NCI-H2227 (cell line): Measurements from ENCODE around the gene PAX6.

Experiments
- DNase-seq: peaks from one replicate; lab custom pipeline; 2025; ENCODE audit not compliant: unreplicated experiment; lab: John Stamatoyannopoulos, UW

PAX6 gene

DNA sequence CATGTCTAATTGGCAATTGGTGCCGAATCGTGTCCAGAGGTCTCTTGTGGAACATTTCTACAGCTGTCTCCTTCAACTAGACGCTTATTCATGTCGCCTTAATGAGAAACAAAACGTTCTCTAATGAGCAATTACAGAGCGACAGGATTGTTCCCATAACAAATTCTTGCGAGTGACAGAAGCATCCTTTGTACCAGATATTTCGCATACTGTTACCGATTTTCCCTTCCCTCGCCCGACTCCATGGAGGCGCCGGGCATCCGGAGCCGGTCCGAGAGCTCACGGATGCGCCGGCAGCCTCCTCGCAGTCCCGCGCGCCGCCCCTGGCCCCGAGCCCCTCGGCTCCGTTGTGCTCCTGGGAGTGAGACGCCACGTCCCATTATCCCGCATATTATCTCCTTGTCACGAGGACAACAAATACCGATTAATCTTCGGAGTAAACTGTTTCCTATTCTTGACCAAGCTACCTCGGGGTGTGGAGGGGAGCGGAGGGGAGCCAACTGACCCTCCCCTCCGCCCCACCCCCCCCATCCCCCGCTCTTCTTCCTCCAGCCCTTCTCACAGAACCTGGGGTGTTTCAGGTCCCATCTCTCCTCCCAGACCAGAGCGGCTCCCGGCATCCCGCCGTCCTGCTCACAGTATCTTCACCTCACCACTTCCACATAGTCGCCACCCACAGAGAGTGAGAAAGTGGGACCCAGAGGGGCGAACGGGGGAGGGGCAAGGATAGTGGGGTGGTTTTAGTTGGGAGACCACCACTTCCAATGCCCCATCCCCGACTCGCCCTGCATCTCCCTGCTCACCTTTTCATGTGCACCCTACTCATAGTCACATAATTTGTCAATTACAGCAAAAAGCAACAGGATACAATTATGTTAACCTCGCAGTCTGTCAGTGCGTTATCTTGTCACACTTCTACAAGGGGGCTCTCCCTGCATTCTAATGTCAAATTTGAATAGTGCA lies 11.4 kb downstream of the PAX6 start:
- DNase-seq: peak; percentile 35

- DNase-seq: peak; percentile 49
Measured at GRCh38 chr11:31798554-31799434, 12.3 kb downstream of the PAX6 start.

DNA sequence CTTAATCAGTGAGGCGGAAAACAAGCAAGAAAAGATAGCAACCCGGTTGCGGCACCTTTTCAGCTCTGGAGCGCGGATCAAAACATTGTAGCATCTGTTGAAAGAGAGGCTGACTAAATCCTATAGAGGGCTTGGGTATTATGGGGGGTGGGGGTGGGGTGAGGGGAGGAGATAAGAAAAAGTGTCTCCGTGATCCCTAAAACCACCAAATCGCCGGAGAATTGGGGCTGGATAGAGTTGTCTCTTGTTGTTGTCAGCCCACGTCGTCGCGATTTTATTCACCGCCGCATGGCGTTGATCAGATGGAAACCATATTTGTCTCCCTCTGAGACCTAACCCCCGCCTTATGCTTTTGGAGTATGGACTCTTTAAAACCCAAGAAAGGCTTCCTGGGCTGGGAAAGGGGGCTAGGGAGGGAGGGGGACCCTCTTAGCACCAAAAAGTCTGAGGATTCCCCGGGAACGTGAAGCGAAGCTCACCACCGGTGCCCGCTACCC lies 13.0 kb downstream of the PAX6 start:
- no peak for DNase-seq

GRCh38 chr11:31797190-31798056 lies 13.7 kb downstream of the PAX6 start:
- no peak for DNase-seq

- no peak for DNase-seq
Measured at GRCh38 chr11:31796499-31797189, 14.5 kb downstream of the PAX6 start.

DNA sequence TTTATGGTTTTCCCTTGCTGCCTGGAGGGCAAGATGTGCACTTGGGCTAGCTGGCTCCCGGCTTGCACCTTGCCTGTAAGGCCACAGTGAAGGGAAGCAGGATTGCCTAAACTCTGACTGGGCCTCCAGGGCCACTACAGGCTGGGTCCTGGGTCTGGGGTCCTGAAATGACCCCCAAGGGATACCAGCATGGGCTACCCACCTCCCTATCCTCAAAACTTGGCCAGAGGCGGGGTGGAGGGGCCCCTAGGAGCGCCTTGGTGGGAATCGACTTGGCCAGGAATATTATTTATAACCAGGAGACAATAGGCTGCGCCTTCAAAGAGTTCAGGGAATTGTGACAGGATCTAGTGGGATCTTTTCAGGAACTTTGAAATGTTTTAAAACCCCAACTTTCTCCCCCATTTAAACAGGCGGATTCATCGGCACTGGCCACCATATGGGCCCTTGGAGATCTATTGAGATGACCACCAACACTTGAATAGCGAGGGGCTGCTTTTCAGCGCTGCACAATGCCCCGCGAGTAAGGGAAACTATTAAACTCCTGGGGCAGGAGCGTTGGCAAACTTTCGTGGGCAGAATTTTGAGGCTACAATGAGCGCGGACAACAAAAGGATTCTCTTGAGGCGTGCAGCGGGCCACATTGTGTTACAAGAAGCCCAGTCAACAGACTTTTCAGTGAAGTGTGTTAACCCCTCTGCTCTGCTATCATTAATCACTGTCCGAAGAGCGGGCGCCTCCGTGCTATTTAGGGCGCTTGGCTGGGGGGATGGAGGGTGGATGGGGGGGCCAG lies 15.2 kb downstream of the PAX6 start:
- DNase-seq: no peak

DNA sequence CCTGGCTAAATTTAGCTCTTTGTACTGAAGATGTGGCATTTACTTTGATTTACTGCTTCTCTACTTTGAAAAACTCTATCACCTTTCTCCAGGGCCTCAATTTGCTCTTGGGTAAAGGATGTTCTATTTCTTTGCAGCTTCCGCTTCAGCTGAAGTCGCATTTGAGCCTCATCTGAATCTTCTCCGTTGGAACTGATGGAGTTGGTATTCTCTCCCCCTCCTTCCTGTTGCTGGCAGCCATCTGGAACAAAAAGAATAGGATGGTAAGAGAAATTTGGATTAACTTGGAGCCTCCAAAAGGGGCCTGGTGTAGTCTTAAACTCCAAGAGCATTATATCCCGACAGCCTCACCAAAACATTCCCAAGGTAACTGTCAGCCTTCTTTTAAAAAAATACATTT lies 16.6 kb downstream of the PAX6 start:
- DNase-seq: no peak

GRCh38 chr11:31793264-31793663 lies 17.9 kb downstream of the PAX6 start:
- no peak for DNase-seq

DNA sequence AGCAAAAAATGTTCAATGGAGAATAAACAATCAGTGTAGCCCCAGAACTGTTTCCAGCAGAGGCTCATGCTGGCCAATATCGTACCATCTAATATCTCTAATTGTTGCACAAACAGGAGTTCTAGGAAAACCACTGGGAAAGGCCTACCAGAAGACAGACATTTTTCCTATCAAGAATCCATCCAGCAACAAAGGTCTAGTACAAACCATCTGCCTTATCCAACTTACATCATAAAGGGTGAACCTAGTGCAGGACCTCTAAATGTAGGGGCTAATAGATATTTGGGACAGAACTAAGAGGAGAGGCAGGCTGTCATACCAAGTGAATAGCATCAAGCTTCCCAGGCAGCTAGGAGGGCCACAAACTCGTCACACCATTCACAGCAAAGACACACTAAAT lies 18.7 kb downstream of the PAX6 start:
- no peak for DNase-seq

DNA sequence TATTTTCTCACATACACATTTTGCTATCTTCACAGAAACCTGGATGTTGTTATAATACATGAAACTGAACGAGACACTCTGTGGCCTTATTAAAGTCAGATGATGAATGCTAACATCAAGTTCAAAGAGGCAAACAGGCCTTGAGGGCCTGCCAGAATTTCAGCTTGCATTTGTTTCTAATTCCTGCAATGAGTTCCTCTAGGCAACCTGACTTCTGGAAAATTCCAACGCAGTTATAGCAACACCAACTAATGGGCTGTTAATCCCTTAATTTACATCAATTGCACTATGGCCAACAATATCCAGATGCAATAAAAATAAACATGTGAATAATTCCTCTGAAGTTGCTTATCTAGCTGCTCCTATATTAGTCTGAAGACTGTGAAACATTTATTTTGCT lies 19.1 kb downstream of the PAX6 start:
- no peak for DNase-seq

DNA sequence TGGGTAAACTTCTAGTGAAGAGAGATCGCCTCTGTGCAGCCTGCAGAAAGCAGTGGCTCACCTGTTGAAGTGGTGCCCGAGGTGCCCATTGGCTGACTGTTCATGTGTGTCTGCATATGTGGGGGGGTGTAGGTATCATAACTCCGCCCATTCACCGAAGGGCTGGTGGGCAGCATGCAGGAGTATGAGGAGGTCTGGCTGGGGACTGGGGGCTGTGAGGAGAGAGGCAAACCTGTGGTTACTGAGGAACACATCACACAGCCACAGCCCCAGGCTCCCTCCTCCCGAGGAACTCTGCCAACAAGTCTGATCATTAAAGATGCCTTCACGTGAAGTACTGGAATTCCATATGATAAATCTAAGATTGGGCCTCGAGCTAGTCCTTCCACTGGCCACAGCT lies 20.5 kb downstream of the PAX6 start:
- no peak for DNase-seq

DNA sequence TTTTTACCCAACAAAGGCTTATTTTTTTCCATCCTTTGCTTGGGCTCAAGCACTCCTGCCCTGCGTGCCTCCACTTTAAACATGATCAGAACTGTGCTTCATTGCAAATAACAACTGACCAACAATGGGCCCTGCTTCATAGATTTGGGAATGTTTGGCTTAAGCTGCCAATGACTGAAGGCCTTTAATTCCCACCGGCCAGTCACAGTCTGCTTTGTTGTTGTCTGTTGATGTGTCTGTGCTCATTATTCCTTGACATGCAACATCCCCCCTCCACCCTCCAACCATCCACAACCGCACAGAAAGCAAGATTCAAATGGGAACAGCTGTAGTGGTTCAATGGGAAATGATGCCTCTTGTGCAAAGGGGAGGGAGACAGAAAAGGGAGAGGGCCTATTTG lies 23.0 kb downstream of the PAX6 start:
- peak; percentile 30 for DNase-seq

DNA sequence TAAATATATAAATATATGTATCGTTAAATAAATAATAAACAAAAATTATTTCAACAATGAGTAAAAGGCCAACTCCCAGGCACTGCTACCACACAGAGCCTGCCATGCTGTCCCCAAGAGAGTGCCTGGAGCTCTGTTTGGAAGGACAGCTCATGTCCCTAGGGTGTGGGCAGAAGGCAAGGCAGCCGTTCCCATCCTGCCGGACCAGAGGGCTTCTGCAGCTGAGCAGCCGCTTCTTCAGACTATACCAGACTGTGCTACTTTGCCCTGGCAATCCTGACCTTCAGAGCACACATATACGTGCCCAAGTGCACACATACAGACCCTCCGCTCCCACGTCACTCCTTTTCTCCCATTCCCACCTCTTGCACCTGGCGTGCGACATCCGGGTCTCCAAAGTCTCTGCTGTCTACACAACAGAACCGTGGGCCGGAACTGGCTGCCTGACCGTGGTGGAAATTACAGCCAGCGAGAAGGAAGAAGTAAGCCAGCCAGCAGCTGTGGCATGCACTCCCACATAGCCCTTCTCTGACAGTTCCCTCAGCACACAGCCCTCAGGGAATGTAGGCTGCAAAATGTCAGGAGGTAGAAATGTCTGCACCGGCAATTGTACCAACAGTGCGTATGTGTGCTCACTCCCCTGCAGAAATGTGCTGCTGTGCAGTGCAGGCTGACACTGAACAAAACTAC lies 24.0 kb downstream of the PAX6 start:
- no peak for DNase-seq

DNA sequence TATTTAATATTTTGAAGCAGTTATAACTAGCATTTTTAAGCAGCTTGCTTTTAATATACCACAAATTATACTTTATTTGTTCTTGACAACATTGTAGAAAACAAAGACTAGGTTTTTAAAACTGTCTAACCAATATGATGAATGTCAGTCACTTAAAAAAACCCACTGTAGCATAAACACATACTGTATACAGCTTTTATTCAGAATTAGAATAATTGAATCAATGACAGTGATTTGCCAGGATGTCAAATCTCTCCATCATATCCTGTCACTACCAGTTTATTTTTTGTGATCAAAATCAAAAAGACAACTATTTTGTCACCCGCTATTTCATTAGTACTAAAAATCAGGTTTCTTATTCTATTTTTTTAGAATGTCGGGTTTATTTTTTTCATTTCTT lies 26.5 kb downstream of the PAX6 start:
- no peak for DNase-seq

DNA sequence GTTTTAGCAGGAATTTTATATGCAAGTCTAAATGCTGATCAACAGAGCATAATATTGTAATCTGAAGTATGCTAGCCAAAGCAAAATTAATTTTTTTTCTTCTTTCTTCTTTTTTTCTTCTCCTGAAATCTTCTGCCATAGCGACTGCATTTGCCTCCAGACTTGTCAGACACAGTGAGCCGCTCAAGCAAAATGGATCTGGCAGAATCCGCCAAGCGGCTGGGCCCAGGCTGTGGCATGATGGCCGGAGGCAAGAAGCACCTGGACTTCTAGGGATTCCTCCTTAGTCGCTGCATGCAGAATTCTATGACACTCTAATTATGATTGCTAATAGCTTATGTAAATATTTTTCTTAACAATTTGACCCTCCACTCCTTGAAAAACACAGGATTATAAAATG lies 27.9 kb downstream of the PAX6 start:
- peak; percentile 65 for DNase-seq

DNA sequence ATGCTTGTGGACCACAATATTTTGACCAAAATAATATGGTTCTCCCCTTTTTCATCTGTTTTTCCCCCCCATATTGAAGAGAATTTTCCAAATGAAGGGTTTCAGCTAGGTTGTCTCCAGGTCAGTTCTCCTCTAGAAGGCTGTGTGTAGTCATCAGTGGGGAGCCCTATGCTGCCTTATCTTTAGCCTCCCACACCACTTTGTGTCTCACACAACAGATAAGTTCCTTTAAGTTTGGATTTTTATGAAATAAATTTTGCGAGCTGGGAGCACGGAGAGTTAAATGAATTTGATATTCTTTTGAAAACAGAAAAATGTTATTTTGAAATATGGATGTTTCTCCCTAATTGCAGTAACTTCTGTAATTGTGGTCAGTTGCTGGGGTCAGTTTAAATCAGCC lies 28.9 kb downstream of the PAX6 start:
- DNase-seq: no peak

- no peak for DNase-seq
Measured at GRCh38 chr11:31780480-31780971, 30.6 kb downstream of the PAX6 start.

DNA sequence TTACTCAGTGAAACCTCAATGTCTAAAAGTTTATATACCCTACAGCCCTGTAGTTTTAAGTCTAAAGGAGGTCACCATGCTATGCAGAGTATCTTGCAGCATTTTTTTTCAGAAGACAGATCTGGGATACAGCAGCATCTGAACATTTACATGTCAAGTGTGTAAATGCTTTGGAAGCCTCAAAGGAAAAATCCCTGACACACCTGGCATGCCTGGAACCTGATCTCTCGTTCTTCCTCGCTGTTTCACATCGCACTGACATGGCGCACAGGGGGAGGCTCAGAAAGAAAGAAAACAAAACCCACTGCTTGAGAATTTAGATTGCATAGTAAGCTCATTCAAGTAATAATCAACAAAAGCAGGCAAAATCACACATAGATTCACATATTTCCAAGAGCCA lies 31.0 kb downstream of the PAX6 start:
- no peak for DNase-seq

DNA sequence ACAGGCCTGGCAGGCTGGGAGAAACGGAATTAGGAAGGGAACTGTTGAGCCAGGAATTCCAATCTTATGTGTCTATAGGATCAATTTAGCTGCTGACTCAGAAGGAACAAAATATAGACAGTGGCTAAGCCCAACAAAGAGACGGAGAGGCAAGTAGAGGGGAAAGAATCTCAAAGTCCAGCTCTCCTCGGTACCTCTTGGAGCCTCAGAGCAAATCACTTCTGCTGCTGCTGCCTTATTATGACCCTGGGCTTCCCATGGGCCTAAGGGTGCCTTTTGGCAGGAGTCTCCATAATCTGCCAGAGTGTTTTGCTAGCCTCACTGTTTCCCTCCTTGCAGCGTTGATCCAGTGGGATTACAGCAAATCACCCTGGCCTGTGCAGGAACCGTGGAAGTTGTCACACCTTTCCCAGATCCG lies 31.7 kb downstream of the PAX6 start:
- no peak for DNase-seq
